HG03064 (cell line): ENCODE measurements around the gene ERBB4.

Source experiments
- ATAC-seq: cut with Tn5 transposase; IDR thresholded peaks from one replicate; pipeline ENCODE4 v1.9.1; 2021; ENCODE audit warnings: low read depth; ENCODE audit not compliant: unreplicated experiment

The ERBB4 gene

DNA sequence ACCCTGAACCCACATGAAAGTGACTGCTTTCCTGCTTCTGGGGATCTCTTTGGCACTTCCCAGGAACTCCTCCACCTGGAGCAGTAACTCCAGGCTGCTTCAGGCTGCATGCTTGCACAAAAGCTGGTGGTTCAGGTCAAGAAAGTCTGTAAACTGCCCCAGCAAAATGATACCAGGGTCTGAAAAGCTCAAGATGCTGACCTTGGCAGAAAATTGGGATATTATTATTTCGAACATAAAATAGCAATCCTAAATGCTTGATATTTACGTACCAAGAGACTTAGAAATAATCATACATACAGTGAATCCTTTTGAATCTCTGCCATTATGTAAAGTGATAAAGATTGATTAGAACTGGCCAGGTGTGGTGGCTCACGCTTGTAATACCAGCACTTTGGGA, 674.3 kb downstream of the ERBB4 start:
- no peak for ATAC-seq

DNA sequence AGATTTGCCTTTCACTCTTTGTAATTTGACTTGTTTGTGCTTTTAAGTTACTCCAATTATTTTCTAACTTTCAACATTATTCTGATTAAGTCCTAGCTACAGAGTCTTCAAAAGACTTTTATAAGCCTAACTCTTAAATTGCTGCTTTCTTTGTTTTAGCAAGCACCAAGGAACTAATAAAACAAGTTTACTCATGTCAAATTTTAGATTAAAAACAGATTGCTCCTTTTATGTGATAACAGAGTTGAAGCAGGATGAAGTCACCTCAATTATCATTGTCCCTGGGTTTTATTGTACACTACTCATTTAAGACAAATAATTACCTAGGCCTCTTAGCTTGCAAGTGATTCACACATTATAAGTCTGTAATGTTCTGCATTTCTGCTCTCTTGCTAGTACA, 678.4 kb downstream of the ERBB4 start:
- no peak for ATAC-seq

DNA sequence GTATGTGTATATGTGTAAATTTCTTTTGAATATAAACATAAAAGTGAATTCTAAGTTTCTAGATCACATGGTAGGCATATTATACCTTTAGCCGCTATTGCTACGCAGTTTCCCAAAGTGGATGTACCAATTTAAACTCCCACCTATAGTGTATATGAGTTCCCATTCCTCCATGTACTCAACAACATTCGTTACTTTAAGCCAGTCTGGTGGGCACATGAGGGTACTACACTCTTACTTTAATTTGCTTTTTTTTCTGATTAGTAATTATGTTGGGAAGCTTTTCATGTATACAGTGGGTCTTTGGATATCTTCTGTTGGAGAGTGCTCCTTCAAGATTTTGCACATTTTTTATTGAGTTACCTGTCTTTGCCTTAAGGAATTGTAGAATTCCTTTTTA, 683.8 kb downstream of the ERBB4 start:
- no peak for ATAC-seq

DNA sequence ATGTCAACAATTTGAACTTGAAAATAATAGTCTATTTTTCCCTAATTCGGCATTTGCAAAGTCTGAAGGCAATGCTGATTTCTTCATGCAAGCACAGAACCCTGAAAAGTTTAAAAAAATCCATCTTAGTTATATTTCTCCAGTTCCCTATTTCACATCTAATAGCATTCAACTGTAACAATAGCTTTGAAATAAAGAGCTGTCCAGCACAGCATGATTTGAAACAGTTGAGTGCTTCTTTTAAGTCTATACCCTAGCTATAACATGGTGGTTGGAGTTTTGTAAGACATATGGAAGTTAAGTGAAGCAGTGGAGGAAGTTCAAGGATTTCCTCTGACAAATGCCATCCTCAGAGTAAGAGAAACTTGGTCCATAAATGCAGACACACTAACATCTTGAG, 691.9 kb downstream of the ERBB4 start:
- ATAC-seq: no peak

DNA sequence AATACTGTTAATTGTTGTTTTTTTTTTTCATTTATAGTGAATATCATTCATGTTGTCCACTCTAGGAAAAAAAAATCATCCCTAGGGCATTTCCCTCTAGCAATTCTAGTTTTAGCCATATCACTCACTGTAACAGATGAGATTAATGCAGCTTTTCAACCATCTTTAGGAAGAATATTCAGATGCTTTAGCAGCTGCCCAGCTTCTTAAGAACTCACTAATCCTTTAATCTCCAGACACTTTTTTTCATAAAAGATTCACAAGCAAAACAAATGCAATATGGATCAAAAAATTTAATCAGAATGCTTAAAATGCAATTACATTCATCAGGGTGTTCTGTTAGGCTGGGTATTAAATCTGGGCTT, 692.6 kb downstream of the ERBB4 start:
- ATAC-seq: no peak

DNA sequence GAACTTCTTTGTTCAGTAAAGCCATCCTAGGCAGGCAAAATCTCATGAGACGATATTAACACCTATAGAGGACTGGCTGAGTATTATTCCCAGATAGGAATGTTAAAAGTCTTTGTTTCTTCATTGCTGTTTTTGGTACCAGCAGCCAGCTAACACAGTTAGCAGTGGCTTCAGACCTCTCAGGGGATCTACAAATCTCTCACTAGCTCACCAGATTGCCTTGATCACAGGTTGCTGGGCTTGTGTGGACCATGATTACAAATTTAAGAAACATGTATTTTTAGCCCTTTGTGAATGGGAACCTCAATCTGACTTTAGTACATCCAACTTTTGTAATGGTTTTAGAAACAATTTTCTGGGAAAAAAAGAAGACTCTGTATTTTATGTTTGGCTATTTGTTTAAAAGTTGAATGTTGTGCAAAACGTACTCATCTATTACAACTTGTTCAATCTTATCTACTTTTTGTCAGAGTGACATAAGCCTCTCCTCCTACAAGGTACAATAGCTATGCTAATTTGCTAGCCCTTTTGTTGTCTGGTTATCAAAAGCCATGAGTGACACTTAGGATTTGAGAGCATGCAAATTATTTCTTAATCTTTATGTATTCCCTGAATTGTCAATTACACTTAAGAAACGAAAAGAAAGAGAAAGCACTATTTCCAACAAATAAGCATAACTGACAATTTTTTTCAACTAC, 693.1 kb downstream of the ERBB4 start:
- no peak for ATAC-seq

DNA sequence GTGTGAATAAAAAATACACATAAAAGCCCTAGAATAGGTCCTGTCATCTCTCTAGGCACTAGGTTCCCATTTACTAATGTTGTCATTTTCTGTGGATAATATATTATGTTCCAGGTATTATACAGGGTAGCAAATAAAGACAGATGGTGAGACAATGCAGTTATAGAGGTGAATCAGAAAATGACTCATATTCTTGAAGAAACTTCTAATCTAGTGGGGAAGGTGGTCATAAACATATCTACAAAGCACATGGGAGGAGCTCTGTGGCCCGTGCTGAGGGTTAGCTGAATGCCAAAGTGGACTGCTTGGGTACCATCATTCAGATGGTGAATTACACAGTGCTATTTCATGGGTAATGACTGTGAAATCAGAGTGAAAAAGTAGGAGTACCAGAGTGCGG, 700.9 kb downstream of the ERBB4 start:
- no peak for ATAC-seq

DNA sequence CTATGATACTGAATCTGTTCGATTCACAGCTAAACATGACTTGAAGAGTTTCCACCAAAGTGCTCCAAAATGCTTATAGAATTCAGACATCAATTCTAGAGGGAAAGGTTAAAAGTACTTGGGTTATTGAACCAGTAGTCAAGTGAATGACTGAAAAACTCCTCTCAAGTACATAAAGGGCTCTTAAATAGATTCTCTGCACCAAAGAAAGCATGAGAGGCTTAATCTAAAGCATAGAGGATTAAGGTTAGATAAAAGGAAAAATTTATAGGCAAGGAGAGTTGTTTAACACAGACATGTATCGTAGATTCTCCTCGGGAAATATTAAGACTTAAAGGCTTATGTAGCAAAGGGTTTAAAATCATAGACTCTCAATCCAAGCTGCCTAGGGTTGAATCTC, 701.4 kb downstream of the ERBB4 start:
- ATAC-seq: no peak

DNA sequence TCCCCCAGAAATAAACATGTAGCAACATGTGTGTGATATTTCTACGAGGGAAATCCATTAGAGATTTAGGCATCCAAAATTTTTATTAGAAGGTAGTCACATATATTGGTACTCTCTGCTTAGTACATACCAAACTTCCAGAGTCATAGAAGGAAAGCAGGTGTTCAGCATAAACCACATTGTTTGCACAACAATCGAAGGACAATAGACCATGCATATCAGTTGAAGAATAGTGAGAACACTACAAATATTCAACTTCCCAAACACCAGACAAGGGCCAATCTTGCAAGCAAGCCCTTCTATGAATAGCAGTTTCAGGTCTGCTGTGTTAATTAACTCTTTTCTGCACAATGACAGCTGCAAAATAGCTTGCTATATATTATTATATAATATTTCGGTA, 702.2 kb downstream of the ERBB4 start:
- no peak for ATAC-seq

DNA sequence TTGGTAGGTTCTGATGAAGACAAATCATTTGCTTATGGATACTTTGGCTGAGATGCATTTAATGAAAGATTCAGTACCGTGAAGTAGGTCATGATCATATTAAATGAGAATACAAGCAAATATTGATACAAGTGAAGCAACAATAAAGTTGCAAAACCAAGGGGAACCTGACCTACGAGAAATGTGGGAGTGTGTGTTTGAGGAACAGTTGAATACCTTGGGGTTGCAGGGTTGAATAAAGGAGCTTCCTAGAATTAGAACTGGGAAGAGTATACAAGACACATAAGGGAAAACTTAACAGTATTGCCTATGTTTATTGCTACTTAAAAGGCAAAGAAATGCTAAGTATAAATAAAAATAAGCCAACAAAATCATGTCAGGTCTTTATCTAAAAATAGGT, 702.9 kb downstream of the ERBB4 start:
- no peak for ATAC-seq

DNA sequence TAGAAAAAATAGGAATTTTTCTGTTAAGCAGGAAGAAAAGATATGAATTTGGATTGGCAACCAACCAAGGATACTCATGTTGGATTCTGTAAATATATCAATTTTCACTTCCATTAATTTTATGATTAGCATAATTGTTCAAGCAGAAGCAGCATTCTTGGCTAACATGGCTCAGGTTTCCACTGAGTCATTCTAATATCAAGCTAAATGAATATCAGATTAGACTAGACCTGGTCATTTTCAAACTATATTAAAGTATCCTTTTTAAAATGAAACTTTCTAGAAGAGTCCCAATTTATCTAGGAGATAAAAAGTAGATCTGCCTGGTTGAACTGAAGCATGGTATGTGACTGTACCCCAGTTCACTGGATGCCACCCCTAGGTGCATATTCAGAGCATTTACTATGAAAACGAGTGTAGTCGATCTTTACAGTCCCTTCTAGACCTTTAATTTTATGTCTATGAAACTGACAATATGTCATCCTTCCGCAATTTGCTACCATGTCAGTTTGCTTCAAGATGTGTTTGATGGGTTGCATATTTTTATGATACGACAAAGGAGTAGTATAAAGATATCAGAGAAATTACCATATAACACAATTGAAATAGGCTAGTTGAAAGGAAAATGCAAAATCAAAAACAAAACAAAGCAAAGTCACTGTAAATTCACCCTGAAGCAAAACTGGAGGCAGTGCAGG, 704.9 kb downstream of the ERBB4 start:
- ATAC-seq: no peak

DNA sequence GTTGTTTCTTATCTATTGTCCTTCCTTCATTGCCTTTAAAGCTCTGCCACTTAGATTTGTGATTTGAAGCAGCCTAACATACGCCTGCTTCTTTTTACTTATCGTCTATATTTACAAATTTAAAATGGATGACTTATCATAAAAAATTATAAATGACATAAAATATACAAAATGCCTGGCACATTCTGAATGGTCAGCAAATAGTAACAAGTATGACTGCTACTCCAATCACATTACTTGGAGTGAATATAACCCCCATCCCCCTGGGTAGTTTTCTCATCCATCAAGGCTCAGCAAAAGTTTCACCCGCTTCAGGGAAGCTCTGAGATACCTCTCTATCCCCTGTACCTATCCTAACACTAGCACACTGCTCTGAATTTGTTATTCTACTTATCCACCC, 708.9 kb downstream of the ERBB4 start:
- no peak for ATAC-seq

DNA sequence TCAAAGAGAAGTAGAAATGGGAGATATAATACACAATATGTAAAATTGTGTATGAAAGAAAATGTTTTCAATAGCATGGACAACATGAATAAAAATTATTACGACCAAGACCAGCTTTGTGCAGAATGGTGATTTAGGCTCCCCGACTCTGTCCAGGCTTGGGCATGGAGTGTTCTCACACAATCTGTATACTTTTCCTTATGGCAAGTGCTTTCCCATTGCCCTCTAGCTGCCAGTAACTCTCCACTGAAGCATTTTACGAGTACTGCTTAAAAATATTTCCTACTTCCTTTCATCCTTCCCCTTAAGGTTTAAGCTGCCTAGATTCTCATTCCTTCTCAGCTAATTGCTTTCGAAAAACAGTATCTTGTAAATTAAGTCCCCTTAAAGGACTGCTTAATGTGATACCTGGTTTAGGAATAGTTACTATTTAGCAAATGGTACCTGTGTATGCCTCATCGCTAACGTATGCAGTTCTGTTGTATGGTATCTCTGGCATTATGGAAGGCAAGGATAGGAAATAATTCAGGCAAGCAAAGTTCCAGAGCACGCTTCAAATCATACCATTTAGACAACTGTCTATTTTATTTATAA, 714.6 kb downstream of the ERBB4 start:
- ATAC-seq: no peak

DNA sequence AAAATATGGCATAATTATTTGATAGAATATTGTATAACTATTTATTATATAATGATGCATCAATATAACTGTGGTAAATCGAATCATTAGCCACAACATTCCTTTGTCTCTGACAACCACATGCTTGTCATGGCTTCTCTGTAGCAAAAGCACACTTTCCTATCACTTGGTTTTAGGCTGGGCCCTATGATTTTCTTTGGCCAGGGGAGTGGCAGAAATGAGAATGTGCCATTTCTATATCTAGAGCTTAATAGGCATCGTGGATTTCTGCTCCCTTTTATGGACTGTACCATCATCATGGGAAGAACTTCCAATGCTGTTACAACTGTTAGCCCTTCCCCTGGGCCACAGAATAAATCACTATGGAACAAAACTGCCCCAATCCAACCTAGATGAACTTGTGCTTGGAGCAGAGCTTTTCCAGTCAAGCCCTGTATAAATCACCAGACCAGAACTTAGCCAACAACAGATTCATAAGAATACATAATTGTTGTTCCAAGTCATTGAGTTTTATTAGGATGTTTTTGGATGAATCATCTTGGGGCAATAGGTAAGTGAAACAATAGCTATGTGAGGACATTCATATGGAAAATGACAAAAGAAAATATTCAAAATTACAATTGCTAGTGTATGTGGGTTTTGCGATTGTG, 715.8 kb downstream of the ERBB4 start:
- no peak for ATAC-seq

DNA sequence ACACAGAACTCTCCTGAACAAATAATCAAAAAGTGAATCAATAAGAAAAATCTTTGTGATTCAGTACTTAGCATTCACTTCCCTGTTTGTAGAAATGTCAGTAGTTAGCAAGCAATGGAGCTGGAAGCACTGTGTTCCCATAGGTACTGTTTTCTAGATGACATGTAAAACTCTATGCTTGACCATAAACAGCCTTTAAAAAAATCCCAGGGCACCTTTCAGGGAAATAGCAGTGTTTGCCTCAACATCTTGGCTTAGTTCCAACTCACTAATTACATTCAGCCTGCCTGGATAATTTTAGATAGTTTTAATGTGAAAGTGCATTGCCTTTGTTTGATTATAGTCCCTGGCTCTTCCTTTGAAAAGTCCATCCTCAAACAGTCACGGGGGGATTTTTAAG, 721.8 kb downstream of the ERBB4 start:
- no peak for ATAC-seq

DNA sequence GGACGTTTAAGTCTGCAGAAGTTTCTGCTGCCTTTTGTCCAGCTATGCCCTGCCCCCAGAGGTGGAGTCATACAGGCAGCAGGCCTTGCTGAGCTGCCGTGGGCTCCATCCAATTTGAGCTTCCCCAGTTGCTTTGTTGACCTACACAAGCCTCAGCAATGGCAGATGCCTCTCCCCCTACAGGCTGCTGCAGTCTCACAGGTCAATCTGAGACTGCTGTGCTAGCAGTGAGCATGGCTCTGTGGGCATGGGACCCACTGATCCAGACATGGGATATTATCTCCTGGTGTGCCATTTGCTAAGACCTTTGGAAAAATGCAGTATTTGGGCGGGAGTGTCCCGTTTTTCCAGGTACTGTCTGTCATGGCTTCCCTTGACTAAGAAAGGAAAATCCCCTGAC, 726.0 kb downstream of the ERBB4 start:
- ATAC-seq: no peak

DNA sequence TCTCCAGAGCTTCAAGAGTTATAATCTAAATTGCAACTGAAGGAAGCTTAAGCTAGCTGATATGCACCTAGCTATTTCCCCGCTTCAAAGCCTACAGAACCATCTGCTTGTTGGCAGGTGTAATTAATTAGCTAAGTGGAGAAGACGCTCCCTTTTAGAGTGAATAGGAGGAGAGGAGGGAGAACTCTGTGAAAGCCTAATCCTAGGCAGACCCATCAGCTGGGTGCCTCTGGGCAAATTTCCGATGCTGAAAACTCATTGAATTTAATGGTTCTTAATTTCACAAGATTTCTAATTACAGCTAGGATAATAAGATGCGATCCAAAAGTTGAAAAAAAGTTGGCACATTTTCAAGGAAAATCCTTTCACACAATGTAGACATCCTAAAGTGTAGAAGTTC, 735.9 kb downstream of the ERBB4 start:
- no peak for ATAC-seq

DNA sequence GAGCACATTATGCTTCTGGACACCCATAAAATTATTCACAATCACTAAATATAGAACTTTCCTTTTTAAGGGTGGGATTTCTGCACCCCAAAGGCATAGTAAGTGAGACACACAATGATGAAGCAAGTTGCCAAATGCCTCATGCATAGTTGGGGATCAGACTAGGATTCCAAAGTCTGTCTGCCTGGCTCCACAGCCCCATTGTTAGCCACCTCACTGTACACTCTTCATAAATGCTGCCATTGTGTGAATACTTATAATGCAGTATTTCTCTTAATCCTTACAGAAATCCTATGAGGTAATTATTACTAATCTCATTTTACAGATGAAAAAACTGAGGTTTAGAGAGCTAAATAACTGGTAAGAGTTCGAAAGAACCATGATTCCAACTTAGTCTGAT, 738.6 kb downstream of the ERBB4 start:
- no peak for ATAC-seq

DNA sequence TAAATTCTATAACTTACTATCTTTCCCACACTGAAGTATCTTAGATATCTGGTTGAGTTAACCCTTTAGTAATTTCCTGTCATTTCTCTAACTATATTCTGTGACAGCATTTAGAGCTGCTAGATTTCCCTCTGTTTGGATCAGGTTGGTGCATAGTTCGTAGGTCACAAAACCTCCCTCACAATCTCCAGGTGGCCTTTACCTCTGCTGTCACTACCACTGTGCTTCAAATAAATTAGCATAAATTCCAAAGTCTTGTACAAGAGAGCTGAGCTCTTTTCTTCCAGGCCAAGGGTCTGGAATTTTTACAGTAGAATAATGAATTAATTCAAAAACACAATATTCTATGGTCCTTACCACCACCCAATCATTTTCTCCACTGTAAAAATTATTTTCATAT, 739.7 kb downstream of the ERBB4 start:
- no peak for ATAC-seq

DNA sequence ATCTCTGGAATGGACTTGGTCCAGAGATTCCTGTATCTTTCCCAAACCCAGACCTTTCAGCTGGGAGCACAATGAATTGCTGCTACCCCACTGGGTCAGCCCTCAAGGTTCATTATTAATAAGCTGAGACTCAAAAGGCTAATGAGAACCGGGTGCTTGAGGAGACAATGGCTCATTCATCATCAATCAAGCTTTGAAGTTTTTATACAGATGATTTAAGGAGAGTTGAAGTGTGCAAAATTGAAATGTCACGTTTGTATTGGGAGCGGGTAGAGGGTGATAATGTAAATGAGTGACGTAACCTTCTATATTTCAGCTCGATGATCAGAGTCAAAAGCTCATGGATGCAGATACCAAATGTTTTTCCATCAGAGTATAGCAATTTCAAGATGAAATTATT, 744.9 kb downstream of the ERBB4 start:
- ATAC-seq: no peak

DNA sequence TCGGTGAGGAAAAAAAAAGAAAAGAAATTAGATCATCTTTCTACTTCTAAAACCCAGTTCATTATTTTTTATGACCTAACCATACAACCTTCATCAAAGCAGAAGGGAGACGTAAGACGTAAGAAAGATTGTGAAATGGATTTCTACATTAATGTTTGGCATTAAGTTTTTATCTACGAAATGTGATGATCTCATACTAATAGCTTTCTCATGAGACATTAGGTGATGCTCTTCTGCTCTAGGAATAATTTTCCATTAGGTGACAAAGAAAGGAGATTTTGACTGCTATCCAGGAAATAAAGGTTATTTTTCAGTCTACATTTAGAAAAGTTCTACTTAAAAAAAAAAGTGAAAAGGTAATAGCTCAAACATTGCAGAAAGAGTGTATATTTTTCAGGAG, 748.6 kb downstream of the ERBB4 start:
- ATAC-seq: no peak

DNA sequence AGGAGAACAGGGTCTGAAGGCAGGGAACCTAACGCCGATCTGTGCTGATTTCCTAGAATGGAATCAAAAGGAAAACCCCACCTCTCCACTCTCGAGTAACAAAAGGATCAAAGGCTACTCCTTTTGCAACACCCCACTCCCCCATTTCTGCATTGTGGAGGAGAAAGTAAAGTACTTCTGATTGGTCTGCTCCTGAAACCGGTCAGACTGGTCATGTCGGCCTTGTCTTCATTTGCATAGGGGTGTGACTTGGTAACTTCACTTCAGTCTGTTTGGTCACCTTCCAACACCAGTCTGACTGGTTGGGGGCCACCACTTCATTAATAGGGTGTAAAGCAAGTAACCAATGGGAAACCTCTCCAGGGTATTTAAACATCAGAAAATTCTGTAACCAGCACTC, 771.9 kb downstream of the ERBB4 start:
- no peak for ATAC-seq
